EH (cell line): ENCODE data around the gene RNPS1.

ENCODE experiments used
- DNase-seq: peaks from one replicate; pipeline ENCODE4 v3.0.0-alpha.2; 2015; ENCODE audit warnings: low read depth

The RNPS1 gene

DNA sequence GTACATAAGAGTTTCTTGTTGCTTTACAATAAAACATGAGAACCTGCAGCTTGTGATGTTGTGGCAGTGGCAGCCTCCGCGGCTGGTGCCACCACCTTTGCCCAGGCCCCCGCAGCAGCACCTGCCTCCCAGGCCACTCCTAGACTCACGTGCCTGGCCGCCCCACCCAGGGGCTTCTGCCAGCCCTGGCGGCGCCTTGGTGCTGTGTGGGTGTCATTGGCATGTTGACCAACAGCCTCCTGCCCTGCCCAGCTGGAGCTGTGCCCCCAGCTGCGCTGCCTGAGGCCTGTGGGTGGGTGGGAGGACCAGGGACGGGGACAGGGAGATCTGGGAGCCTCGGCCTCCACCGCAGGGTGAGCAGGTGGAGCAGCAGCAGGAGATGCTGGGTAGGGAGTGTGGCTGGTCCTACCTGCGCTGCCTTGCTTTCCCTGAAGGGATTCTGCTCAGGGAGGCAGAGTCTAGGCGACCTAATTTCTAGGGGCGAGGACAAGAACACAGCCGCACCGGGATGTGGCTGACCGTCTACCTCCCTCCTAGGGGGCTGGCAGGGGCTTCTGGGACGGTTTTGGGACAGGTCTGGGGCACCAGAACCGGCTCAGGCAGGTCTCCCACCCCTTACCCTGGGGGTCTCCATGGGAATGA is 32.1 kb downstream of the RNPS1 start:
- no peak for DNase-seq

DNA sequence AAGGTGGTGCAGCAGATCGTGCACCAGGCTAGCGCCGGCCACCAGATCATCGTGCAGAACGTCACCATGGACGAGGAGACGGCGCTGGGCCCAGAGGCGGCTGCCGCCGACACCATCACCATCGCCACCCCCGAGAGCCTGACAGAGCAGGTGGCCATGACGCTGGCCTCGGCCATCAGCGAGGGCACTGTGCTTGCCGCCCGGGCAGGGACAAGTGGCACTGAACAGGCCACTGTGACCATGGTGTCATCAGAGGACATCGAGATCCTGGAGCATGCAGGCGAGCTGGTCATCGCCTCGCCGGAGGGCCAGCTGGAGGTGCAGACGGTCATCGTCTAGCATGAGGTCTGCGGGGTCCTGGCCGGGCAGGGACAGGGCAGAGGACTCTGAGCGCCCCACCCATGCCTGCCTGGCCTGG is 32.7 kb downstream of the RNPS1 start:
- DNase-seq: no peak

DNA sequence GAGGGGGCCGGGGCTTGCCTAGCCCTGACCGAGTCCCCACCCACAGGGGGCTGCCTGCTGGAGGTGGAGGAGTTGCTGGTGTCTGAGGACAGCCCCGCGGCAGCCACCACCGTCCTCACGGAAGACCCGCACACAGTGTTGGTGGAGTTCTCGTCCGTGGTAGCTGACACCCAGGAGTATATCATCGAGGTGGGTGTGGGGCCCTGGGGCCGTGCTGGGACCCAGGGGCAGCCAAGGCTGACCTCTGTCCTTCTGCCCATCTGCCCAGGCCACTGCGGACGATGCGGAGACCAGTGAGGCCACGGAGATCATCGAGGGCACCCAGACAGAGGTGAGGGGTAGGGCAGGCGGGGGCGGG is 33.1 kb downstream of the RNPS1 start:
- DNase-seq: no peak

DNA sequence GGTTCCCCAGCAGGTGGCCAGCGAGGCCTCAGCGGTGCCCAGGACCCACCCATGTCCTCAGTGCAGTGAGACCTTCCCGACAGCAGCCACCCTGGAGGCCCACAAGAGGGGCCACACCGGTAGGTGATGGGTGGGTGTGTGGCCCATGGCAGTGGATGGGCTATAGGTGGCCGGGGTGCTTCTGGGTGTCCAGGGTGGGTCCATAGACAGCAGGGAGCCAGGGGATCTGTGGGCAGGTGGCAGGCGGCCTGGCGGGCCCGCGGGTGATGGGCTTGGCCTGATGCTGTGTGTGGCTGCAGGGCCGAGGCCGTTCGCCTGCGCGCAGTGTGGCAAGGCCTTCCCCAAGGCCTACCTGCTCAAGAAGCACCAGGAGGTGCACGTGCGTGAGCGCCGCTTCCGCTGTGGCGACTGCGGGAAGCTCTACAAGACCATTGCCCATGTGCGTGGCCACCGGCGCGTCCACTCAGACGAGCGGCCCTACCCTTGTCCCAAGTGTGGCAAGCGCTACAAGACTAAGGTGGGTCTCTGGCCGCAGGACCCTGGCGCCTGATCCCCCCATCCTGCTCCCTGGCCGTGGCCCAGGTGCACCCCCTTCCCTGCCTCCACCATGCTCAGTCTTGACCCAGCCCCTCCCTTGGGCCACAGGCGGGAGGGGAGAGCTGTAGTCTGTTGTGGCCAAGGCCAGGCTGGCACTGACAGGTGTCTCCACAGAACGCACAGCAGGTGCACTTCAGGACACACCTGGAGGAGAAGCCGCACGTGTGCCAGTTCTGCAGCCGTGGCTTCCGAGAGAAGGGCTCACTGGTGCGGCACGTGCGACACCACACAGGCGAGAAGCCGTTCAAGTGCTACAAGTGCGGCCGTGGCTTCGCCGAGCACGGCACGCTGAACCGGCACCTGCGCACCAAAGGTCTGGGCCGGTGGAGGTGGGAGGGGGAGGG is 33.8 kb downstream of the RNPS1 start:
- DNase-seq: no peak

DNA sequence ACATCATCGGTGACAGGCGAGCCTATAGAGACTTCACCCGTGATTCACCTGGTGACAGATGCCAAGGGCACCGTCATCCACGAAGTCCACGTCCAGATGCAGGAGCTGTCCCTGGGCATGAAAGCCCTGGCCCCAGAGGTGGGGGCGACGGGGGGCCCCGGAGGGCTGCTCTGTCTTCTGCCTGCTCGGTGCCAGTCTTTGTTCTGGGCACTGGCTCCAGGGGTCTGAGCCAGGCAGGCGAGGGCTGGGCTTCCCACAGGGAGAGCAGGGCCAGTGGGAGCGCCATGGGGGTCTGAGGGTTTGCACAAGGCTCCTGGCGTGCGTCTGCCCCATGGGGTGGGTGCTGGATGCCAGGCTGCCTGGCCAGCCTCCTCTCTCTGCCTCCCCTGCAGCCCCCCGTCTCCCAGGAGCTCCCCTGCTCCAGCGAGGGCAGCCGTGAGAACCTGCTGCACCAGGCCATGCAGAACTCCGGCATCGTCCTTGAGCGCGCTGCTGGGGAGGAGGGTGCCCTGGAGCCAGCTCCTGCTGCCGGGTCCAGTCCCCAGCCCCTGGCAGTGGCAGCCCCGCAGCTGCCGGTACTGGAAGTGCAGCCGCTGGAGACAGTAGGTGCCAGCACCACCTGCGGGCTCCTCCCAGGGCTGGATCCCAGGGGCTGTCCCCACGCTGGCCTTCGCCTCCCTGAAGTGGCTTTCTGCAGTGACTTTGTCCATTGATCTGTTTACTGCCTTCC is 34.7 kb downstream of the RNPS1 start:
- no peak for DNase-seq

DNA sequence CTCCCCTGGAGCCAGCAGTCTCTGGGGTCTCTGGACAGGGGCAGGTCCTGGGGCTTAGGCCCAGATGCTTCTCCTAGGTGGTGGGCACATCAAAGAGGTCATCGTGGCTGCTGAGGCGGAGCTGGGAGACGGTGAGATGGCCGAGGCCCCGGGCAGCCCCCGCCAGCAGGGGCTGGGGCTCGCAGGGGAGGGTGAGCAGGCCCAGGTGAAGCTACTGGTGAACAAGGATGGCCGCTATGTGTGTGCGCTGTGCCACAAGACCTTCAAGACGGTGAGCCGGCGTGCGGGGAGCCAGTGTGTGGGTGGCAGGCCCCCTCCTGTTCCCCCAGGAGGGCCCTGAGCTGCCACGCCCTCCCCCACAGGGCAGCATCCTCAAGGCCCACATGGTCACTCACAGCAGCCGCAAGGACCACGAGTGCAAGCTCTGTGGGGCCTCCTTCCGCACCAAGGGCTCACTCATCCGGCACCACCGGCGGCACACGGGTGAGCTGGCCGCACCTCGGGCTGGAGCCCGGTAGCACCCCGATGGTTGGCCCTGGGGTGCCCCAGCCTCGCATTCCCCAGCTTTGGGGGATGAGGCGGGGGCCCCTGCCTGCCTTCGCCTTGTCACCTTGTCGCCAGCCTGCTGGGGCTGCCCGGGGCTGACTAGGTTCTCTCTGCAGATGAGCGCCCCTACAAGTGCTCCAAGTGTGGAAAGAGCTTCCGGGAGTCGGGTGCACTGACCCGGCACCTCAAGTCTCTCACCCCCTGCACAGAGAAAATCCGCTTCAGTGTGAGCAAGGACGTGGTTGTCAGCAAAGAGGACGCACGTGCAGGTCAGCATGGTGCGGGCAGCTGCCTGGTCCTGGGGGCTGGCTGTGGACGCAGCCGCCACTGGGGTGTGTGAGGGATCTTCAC is 35.6 kb downstream of the RNPS1 start:
- DNase-seq: no peak

DNA sequence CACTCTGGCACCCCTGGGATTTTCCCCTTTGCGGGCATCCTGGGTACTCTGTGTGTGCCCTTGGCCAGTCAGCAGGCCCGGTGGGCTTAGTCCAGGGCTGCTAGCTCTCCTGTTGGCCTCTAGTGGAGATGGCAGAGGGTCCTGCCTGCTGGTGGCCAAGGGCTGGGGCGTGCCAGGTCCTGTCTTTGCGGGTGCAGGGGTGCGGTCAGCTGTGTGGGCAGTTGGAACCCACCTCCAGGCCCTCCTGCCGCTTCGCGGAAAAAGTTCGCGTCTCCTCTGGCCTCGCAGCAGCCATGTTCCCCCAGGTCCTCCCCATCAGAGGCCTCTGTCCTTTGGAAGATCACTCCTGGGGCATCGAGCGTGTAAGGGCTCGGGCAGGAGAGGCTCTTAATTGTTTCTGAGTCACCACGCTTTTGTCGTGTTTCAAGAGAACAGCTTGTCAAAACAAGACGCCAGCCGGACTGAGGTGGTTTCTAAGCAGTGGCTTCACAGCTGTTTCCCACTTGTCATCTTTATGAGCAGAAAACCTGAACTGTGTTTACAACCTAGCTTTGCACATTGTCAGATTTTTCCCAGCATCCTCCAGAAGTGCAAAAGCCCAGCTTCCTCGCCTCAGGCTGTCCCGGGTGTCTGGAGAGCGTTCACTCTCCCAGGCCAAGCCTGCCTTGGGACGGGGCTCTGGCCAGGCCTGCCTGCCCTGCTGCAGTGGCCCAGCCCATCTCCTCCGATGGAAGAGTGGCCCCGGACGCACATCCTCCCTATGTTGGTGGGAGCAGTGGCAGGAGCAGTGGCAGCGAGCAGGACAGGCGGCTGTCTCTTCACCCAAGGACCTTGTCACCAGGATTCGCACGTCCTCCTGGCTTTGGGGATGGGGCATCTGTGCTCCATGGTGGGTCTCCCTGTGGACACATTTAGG is 36.7 kb downstream of the RNPS1 start:
- DNase-seq: peak; percentile 45

DNA sequence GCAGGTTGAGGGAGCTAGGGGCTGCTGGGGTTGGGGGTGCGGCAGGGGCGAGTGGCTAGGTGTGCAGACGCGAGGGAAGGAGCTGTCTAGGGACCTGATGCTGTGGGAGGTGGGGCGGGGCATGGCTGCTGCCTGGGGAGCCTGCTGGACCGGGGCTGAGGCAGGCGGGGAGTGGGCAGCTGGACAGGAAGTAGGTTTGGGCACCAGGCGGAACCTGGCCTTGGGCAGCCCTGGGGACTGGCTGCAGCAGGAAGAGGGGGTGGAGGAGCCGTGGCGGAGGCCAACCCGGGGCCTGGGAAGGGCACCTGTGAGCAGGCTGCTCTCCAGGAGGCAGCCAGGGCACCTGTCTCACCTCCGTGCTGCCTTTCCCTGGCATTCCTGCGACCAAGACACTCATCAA is 37.5 kb downstream of the RNPS1 start:
- no peak for DNase-seq

DNA sequence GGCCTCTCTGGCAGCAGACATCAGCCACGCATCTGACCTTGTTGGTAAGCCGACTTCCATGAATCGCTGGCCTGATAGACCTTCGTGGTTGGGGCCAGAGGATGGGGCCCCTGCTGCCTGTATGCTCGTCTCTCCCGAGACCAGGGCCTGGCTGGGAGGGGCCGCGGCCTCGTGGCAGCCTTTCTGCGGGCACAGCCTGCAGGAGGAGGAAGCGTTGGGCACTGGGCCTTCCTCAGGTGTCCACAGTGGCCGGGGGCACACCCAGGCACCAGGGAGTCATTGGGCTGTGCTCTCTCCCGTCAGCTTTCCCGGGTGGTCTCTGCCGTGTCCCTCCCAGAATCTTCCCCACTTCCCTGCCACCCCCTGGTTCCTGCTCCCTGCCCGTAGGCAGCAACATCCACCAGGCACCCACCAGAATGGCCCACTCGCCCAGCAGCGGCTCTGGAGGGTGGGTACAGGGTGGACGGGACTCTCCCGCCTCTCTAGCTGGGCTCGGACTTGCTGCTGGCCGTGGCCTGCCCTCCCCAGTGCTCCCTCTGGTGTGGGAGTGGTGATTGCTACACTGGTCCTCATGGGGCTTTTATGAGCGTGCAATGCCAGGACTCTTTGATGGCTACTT is 38.2 kb downstream of the RNPS1 start:
- DNase-seq: no peak

DNA sequence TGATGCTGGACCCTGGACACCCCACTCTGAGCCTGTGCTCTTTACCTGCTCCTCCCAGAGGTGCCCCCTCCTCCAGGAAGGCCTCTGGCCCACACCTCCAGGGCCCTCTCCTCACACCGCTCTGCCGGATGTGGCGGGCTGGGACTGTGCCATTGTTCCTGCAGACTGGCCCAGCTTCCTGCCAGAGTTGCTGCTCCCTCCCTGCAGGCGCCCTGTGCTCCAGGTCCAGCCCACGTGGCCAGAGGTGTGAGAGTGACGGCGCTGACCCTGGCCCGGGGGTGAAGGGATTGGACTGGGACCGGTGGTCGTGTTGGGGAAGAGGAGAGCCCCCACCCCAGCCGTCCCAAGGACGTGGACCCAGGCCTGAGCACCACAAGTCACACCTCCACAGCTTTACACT is 38.8 kb downstream of the RNPS1 start:
- no peak for DNase-seq

DNA sequence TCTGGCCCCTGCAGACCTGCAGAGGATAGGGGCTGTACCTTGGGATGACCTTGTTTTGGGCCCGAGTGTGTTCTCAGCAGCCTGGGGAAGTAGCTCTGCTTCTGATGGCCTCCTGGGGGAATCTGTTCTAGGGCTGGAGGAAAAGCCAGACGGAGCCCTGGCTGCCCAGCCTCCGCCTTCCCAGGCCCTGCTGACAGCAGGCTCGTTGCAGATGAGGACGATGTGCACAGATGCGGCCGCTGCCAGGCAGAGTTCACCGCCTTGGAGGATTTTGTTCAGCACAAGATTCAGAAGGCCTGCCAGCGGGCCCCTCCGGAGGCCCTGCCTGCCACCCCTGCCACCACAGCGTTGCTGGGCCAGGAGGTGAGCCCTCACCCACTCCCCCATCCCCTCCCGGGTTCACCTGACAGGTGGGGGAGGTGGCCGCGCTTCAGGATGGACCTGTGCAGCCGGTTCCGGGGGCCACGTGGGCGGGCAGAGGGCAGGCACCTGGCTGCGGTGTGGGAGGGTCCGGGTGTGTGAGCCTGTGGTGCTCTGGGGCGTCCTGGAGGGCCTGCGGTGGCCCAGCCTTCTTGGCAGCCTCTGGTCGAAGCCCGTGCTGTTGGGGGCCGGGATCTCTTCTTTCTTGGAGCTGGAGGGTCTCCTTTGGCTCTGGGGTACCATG is 39.6 kb downstream of the RNPS1 start:
- no peak for DNase-seq

DNA sequence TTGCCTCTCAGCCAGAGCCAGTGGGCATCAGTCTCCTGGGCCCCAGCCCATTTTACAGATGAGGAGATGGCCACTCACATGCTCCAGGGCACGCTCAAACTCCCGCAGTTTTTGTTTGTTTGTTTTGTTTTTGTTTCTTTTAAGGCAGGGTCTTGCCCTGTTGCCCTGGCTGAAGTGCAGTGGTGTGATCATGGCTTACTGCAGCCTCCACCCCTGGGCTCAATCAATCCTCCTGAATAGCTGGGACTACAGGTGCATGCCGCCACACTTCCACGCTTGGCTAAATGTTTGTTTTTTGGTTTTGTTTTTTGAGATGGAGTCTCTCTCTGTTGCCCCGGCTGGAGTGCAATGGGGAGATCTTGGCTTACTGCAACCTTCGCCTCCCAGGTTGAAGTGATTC is 41.0 kb downstream of the RNPS1 start:
- DNase-seq: no peak

DNA sequence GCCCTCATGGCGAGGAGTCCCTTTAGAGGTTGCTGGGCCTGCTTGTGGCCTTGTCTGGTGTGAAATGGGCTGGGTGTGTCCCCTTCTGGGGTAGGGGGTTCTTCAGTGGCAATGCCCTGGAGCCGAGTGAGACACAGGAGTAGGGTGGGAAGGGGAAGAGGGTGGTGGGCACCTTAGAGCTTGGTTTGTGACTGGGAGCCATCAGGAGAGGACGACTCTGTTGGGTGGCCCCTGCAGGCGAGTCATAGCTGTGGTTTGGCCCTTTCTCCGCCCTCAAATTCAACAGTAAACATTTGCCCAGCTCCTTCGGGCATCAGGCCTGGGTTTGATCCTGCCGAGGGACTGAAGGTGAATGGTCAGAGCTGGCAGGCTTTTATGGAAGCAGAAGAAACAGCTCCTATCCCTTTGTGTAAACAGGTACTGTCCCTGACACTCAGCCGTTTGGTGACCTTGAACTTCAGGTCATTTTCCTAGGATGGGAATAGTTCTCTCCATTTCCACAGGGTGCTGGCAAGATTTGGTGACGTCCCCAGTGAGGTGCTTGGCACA is 41.6 kb downstream of the RNPS1 start:
- peak; percentile 21 for DNase-seq

DNA sequence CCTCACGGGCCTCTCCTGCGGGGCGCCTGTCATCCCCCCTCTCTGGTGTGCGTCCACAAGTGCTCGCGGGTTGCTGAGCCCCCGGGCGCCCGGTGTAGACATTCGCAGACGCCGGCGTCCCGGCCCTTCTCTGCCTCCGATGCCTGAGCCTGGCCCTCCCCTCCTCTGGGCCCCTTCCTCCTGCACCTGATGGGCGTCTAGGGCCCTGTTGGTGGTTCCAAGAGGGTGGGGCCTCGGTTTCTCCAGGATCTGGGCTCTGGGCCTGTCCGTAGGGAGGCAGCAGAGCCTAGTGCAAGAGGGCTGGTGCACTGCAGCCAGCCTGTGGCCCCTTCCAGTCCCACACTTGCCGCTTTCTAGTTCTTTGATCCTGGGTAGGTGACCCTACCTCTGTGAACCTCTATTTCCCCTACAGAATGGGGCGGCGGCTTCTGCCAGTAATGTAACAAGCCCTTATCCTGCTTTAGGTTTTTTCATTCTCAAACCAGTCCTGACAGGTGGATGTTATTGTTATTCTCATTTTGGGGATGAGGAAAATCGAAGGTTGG is 43.9 kb downstream of the RNPS1 start:
- DNase-seq: peak; percentile 59

DNA sequence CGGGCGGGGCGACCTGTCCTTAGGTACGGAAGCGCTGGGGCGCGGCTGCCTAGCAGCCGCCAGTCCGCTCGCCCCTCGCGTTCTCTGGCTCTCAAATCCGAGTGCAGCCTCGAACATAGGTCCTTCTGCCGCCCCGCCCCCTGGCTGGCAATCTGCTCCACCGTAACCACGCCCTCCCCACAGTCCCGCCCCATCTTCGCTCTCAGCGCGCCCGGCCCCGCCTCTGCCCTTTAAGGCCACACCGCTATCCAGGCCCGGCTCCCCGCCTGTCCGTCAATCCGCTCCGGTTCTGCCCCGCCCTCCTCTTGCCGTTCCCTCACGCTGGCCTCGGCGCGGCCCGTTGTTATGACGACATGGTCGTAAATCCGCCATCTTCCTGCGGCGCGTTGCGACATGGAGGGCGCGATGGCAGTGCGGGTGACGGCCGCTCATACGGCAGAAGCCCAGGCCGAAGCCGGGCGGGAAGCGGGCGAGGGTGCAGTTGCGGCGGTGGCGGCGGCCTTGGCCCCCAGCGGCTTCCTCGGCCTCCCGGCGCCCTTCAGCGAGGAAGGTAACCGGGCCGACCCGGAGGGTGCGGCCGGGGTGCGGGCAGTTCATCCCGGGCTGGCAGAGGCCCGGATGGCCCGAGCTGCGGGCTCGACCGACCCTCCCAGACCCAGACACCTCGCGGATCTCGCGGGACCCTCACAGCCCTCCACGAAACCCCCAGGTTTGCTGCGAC is 44.5 kb downstream of the RNPS1 start, which contains the start of gene E4F1:
E4F1 (plus strand) TSS at position 371 of the 721 bp plus-strand sequence; CDS start at position 394, 23 bp downstream.
- DNase-seq: peak; percentile 99

DNA sequence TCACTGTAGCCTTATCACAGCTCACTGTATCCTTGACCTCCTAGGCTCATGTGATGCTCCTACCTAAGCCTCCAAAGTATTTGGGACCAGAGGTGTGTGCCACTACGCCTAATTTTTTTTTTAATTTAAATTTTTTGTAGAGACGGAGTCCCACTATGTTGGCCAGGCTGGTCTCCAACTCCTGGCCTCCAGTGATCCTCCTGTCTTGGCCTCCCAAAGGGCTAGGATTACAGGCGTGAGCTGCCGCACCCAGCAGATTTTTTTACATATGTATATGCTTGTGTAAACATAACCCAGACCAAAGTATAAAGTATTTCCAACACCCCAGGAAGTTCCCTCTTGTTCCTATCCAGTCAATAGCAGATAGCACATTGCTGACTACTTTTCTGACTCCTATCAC is 51.6 kb downstream of the RNPS1 start:
- DNase-seq: no peak

DNA sequence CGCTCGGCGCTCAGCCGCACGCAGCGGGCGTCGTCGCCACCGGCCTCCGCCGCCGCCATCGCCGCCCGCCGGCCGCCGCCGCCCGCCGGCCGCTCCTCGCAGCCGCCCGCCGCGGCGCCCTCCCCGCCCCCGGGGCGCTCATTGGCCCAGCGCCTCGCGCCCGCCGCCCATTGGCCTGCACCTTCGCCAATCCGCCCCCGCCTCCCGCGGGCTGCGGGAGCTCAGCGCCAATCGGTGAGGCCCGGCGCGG is 53.3 kb downstream of the RNPS1 start, which contains the start of gene PGP:
PGP (minus strand) TSS at position 122 of the 250 bp plus-strand sequence; CDS start at position 59, 63 bp downstream.
- no peak for DNase-seq
